Measurements from ENCODE around the gene AKR1C1.
"Not testable (repeated sequence)": the region's sequence is repeated elsewhere in the genome, so short reads cannot be mapped to it uniquely, and the experiment has no call there.

AKR1C1 gene

DNA sequence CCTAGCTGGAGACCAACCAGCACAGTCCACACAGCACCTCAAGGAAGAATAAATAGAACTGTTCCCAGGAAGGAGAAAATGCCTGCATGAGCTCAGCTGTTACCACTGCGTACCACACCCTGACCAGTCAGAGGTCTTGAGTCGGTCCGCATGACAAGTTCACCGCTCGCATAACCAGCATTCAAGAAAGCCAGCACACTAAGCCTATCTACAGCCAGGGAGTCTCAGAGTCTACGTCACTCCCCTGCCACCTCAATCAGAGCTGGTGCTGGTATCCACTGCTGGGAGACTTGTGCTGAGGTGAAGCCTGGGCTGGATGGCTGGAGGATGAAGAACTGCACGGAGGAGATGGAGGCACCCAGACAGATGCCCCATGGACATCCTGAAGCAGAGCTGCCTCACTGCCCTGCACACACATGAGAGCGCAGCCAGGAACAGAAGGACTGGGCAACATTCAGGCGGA lies 19.6 kb downstream of the AKR1C1 start:
- in situ Hi-C loops (cut with MboI; ENCODE audit: low sequenced_read_pairs) = no loop called here

DNA sequence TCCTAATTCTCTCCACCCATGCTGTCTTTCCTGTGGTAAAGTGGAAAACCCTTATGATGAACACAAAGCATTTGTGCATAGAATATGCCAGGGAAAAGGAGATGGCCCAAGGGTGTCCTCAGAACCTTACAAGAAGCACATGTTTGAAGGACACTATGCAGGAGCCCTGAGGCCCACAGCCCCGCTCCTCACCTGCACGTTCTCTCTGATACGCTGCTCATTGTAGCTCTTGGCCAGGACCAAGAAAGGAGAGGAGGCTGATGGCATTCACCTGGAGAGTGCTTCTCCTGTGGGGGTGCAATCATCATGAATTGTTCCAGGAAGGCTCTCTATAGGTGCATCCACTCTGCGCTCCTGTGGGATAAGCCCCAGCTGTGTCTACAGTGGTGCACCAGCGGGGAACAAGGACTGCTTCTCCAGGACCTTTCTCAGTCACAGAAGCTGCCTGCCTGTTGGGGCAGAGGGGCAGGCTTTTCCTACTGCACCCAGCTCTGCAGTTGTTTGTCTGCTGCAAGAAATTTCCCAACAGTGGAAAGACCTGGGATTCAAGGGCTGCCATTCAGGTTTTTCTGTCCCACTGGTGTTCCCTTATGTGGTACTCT lies 20.5 kb downstream of the AKR1C1 start:
- in situ Hi-C loops (cut with MboI; ENCODE audit: low sequenced_read_pairs) = no loop called here

DNA sequence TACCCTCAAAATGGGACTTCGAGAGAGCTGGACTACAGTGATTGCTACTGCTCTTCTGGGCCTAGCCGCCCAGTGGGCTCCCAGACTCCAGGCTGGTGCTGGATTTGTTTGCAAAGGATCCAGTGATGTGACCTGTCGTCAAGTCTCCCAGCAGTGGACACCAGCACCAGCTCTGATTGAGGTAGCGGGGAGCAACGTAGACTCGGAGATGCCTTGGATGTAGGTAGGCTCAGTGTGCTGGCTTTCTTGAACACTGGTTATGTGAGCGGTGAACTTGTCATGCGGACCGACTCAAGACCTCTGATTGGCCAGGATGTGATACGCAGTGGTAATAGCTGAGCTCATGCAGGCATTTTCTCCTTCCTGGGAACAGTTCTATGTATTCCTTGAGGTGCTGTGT lies 21.0 kb downstream of the AKR1C1 start:
- in situ Hi-C loops (cut with MboI; ENCODE audit: low sequenced_read_pairs) = no loop called here

DNA sequence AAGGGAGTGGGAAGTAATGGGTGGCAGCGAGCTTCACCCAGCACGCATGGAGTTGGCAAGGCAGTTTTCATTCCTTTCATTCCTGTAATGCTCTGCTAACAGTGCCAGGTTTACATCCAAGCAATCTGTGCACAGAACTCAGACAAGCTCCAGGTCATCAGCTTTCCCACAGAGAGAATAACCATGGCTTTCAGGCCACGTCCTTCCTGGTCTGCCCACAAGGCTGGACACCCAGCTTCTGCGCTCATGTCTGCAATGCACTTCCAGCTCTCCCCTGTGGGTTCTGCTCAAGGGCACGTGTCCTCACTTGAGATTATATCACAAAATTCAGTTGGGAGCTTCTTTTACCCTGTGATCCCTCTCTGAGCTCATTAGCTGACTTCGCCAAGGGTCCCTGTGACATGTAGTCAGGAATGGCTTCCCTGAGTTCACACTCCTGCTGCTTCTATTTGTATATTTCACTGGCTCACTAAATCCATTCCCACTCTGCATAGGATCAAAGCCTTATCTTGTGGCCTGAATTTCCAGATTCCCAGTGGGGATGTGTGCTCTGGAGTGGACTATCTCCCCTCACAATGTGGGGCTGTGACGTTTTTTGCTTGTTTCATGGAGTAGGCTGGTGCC lies 21.9 kb downstream of the AKR1C1 start:
- in situ Hi-C loops (cut with MboI; ENCODE audit: low sequenced_read_pairs) = no loop called here

DNA sequence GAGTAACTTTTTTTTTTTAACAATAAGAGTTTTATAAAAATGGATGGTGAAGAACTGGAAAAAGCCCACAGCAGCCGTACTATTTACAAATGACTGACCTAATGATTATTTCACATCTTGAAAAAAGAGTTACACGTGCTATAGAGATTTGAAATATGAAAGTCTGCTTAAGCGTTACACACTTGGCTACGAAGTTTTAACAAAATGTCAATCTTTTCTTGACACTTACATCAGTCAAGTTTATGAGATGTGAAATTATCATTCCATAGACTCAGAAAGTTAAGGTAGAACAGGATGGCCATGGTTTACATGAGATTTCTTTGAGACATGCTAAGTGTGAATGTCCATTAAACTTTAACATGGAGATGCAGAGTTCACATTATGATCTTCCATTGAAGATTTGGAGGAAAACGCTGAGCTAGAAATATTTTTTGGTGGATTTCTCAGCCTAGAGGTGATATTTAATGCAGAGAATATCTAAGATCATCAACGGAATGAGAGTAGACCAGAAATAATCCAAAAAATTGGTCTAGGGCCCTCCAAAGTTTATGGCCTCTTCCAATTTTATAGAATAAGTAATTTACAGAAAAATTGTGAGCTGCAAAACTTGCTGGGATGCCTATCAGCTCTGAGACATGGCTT lies 24.9 kb downstream of the AKR1C1 start:
- in situ Hi-C loops (cut with MboI; ENCODE audit: low sequenced_read_pairs) = not testable (repeated sequence)

DNA sequence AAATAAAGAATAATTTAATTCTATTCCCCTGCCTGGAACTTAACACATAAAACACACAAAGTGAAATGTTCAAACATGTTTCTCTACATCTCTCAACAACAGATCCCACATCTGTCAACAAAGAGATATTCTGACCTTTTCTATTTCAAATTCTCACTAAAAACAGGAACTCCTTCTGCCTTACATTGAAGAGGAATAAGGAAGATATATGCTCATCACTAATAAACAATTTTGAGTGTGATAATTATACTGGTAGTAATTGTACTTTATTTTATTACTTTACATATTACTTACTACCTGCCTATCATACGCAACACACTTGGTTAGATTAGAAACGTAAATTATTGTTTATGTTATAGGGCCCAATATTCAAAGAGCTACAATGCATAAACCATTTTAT lies 27.0 kb downstream of the AKR1C1 start:
- in situ Hi-C loops (cut with MboI; ENCODE audit: low sequenced_read_pairs) = no loop called here

DNA sequence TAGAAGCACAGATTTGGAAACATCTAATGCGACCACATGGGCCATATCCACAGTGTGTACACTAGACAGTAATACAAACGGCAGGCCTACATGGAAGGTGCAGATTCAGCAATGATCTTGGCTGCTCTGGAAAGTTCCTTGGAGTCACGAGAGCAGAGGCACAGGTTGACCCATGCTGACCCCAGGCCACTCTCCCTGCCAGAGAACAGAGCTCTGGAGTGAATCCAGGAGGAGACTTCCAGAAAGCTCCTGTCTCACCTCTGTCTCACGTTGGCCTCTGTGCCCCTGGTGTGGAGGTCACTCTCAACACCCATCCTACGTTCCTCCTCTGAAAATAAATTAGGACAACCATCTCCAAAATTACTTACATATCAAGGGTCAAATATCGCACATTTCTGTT lies 28.2 kb downstream of the AKR1C1 start:
- in situ Hi-C loops (cut with MboI; ENCODE audit: low sequenced_read_pairs) = not testable (repeated sequence)

DNA sequence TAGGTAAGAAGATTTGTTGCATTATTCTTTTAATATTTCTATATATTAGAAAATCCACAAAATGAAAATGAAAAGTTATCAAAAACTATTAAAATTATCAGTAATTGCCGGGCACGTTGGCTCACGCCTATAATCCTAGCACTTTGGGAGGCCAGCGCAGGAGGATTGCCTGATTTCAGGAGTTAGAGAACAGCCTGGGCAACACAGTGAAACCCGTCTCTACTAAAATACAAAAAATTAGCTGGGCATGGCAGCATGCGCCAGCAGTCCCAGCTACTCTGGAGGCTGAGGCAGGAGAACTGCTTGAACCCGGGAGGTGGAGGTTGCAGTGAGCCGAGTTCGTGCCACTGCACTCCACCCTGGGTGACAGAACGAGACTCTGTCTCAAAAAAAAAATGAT lies 29.3 kb downstream of the AKR1C1 start:
- in situ Hi-C loops (cut with MboI; ENCODE audit: low sequenced_read_pairs) = not testable (repeated sequence)

DNA sequence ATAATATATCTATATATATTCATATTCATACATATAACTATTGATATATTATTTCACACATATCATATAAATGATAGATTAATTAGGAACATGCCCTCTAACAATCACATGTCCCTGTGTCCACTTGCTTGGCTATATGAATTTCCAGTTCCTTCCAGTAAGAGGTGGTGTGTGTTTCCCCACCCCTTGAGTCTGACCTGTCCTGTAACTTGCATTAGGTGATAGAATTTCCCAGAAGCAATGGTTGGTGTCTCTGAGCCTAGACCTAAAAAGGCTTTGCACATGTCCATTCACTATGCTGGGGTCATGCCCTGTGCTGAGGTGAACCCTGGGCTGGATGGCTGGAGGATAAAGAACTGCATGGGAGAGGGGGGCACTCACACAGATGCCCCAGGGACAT lies 31.0 kb downstream of the AKR1C1 start:
- in situ Hi-C loops (cut with MboI; ENCODE audit: low sequenced_read_pairs) = not testable (repeated sequence)

DNA sequence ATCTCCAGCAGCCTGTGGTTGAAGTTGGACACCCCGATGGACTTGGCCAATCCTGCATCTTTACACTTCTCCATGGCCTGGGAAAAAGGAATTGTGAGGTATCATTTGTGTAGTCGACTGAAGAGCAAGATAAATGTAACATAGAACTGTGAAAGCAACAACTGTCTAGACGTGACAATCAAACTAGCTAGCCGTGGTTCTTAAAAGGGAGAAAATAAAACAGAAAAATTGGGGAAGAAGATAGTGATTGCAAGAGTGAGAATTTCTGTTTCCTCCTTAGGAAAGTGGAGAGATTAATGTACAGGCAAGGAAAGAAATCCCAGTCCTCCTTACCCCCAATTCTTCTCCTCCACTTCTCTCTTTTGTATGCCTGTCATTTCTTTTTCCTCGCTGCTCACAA lies 35.5 kb downstream of the AKR1C1 start:
- in situ Hi-C loops (cut with MboI; ENCODE audit: low sequenced_read_pairs) = no loop called here

DNA sequence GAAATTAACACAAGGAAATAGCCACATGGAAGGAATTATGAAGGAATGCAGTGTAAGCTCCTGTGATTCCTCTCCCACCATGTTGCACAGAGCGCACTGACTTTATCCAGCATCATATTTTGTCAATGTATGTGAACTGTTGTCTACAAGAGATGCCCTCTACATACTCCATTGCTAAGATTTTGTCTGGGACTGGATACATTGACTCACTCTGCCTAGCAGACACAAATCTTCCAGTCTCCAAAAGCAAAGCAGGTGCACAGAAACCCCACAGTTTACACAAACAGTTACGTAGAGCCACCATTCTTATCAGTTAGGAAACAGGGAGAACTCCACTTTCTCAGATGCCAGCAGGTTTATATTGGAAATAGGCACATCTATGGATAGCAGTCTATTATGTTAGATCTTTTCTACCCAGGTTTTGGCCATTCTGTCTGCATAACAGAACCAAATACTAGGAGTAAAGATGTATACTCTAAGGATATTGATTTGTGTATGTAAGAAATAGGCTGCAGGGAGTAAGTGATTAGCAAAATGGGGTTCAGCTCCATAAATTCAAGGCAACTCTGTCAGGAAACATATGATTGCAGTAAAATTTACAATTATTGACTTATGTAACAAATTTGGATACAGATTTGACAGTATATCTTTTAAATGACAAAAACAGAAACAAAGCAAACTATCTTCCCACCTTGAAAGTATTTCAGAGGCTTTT lies 39.0 kb downstream of the AKR1C1 start:
- in situ Hi-C loops (cut with MboI; ENCODE audit: low sequenced_read_pairs) = no loop called here

DNA sequence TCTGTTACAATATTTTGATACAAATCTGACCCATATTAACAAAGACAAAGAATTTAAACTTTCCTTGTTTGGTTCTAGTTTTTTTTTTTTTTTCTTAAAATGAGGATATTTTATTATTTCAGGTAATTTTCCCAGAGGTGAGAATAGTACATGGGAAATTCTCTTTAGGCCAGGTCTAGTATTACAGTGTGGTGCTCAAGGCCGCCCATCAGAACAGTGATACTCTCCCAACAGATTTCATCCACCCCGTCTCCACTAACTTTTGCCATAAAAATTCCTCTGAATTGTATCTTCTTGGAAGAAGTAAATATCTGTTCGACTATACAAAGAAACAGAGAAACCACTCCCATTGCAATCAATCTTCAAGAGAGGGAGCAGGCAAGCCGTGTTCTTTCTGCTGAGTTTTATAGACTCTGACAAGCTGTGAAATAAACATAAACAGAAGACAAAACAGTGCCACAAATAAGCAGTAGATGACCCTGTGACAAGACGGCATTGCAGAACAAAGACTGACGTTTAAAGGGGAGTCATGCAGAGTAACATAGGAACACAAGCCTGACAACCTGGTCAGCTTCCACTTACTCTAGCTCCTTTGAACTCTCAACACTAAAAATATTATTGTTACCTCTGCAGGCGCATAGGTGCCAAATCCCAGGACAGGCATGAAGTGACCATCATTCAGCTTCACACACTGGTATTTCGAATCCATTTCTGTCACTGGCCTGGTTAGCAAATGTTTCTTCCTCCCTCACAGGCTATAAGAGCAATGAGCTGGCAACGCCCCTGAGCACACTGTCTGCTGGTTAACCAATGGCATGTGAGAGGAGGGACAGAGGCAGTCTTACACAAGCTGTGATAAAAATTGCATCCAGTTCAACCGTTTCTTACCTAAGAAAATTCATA lies 40.2 kb downstream of the AKR1C1 start, which contains the start of gene AKR1C2:
TSS of gene AKR1C2 (minus strand) at position 731 of the 903 bp plus-strand sequence. CDS start at position 709, 22 bp downstream.
- in situ Hi-C loops (cut with MboI; ENCODE audit: low sequenced_read_pairs) = not testable (repeated sequence)

DNA sequence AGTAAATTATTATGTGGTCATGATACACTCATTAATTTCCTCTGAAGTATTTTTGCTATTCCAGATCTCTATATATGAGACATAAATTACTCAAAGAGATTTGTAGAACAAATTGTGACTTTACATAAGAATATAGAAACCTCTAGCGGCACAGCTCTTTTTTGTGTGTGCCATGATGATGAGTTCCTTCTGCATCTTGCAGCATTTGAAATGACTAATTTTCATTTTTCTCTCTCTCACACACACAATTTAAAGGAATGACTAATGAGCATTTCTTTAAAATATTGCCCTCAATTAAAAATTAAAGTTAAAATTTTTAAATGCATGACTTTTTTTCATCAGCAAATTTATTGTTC lies 40.8 kb downstream of the AKR1C1 start:
- in situ Hi-C loops (cut with MboI; ENCODE audit: low sequenced_read_pairs) = not testable (repeated sequence)

DNA sequence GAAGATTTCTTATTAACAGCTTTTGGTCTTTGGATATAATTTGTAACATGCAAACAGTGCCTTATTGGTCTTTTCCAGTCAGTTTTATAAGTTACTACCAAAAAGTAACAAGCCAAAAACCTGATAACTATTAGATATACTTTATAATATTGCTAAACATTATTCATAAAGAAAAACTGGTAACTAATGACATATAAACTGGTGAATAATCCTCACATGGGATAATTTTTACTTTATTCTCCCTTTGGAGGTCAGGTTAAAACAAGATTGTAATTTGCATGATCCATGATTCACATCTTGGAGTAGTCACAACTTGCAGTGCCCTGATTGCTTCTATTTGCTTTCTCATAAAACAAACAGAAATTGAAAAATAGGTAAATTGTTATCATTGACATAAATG lies 41.3 kb downstream of the AKR1C1 start:
- in situ Hi-C loops (cut with MboI; ENCODE audit: low sequenced_read_pairs) = not testable (repeated sequence)

DNA sequence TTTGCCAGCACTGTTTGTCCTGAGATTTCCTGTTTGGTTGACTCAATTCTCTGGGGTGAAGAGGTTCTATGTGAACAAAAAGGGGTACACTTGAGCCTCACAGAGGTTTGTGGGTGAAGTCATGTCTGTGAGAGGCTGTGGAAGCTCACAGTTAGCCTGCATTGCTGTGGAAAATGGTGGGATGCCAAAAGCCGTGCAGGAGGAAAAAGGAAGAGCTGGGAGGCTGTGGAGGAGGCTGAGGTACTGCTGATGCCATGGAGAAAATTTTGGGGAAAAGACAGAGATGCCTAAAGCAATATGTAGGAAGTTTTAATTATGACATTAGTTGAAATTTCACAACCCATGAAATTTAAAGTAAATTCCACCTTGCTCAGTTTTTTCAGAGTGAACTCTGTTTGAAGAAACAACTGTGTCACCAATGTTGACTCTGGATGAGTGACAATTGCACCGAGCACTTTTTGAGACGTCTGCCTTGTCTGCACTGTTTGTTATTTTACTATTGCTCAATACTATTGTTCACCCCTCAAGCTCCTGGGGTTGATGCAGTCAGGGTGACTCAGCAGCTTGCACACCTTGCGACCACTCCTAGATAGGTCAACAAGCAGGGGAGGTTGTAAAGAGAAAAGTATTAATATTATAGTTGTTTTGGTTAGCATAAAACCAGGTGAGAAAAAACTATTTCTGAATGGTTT lies 45.8 kb downstream of the AKR1C1 start:
- in situ Hi-C loops (cut with MboI; ENCODE audit: low sequenced_read_pairs) = not testable (repeated sequence)

DNA sequence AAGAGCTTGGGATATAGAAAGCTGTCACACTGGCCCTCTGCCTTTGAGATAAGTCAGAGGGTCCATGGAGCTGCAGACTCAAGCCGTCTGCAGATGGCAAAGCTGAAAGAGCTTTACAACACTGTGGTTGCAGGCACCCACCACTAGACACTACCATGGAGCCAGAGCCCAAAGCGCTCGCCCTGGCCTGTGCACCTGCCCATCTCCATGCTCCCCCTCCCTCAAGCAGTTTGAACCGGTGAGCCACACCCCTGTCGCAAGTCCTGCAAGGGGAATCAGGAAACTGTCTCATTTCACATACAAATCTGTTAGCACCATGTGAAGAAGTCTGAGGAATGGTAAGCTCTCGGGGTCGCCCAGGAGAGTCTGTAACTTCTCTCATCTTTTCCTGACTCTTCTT lies 46.8 kb downstream of the AKR1C1 start:
- in situ Hi-C loops (cut with MboI; ENCODE audit: low sequenced_read_pairs) = not testable (repeated sequence)

DNA sequence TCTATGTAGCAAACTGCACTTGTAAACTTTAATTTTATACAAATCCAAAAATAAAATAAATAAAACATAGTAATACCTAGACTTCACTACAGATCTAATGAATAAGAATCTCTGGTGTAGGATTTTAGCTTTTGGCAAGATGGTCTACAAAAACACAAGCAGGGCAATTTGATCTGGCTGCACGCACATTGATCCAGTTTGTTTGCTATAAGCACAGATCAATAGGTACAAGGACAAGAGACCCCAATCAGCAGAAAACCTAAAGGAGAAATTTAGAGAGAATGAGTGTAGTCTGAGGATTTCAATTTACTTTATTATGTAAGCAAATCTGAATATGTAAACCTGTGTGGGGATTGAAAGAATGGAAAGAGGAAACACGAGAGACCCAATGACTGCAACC lies 48.2 kb downstream of the AKR1C1 start:
- in situ Hi-C loops (cut with MboI; ENCODE audit: low sequenced_read_pairs) = not testable (repeated sequence)

DNA sequence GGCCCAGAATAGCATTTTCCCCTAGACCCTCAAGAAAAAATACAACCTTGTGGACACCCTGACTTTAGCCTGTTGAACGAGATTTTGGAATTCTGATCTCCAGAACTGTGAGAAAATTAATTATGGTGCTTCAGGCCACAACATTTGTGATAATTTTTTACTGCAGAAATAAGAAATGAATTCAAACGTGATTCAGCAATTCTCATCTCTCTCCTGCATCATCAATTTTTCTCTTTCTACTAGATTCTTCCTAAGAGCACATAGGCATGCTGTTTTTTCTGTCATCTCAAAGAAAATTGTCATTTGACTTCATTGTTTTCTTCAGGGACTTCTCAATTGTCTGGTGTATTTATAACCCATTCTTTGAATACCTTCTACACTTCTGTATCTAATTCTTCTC lies 49.4 kb downstream of the AKR1C1 start:
- in situ Hi-C loops (cut with MboI; ENCODE audit: low sequenced_read_pairs) = no loop called here

DNA sequence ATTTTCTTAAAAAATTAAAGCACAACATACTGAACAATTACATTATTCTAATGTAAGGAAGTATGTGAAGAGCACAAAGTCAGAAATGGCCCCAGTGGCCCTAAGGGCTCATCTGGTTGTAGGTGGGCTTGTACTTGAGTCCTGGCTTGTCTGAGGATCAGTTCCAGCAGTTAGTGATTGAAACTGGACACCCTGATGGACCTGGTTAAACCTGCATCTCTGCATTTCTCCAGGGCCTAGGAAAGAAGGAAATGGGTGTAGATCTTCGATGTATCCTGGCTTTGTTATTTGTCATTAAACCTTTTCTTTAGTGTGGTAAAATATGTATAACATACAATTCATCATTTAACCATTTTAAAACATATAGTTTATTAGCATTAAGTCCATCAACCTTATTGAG lies 50.2 kb downstream of the AKR1C1 start:
- in situ Hi-C loops (cut with MboI; ENCODE audit: low sequenced_read_pairs) = no loop called here
